Globus pallidus (tissue), 1 donor: ENCODE results near the gene SUSD3.

Experiments used
- DNase-seq: peaks from one replicate; pipeline ENCODE4 v3.0.0-alpha.2; 2015; ENCODE audit warnings: low spot score

SUSD3 gene

GRCh38 chr9:93123561-93124283 is 65.2 kb downstream of the SUSD3 start:
- DNase-seq = no peak

- no peak for DNase-seq
Measured at GRCh38 chr9:93124793-93125192, 66.3 kb downstream of the SUSD3 start.

- DNase-seq = no peak
Measured at GRCh38 chr9:93125331-93125894, 66.9 kb downstream of the SUSD3 start.

GRCh38 chr9:93126151-93126781 is 67.8 kb downstream of the SUSD3 start:
- DNase-seq = no peak

GRCh38 chr9:93126825-93127368 is 68.4 kb downstream of the SUSD3 start:
- DNase-seq = no peak

GRCh38 chr9:93127395-93127911 is 69.0 kb downstream of the SUSD3 start:
- DNase-seq = peak; percentile 65

GRCh38 chr9:93128011-93128714 is 69.7 kb downstream of the SUSD3 start:
- DNase-seq = no peak

- DNase-seq = no peak
Measured at GRCh38 chr9:93128715-93129224, 70.3 kb downstream of the SUSD3 start.

- peak; percentile 50 for DNase-seq
Measured at GRCh38 chr9:93129286-93129685, 70.8 kb downstream of the SUSD3 start.

GRCh38 chr9:93129691-93130500 is 71.4 kb downstream of the SUSD3 start:
- no peak for DNase-seq

- no peak for DNase-seq
Measured at GRCh38 chr9:93130861-93131481, 72.5 kb downstream of the SUSD3 start.

- DNase-seq = no peak
Measured at GRCh38 chr9:93131599-93132286, 73.2 kb downstream of the SUSD3 start.

GRCh38 chr9:93132287-93132927 is 73.9 kb downstream of the SUSD3 start:
- peak; percentile 71 for DNase-seq

GRCh38 chr9:93132946-93133680 is 74.6 kb downstream of the SUSD3 start:
- no peak for DNase-seq

- peak; percentile 77 for DNase-seq
Measured at GRCh38 chr9:93133681-93134014, 75.1 kb downstream of the SUSD3 start.

- DNase-seq = peak; percentile 80
Measured at GRCh38 chr9:93134015-93134739, 75.7 kb downstream of the SUSD3 start, which contains the start of gene NINJ1. NINJ1 (minus strand) TSS chr9:93134251; CDS start chr9:93134217, 34 bp downstream.
